Neuronal stem cell (in vitro differentiated cells): ENCODE results near the gene MTMR6.
"Not testable (repeated sequence)": the region's sequence is repeated elsewhere in the genome, so short reads cannot be mapped to it uniquely, and the experiment has no call there.

Experiments
- DNase-seq: peaks from one replicate; pipeline ENCODE4 v3.0.0-alpha.2; 2013; ENCODE audit warnings: low spot score
- H2AFZ ChIP-seq: one replicate; pipeline ENCODE4 v1.6.1; 2013; ENCODE audit warnings: mild to moderate bottlenecking, low read length, inconsistent platforms
- H2AK5ac ChIP-seq: 2 replicates; pipeline ENCODE4 v1.6.1; 2013; ENCODE audit warnings: low read depth, mild to moderate bottlenecking, inconsistent platforms, low read length, moderate library complexity, mixed read lengths
- H2BK120ac ChIP-seq: 2 replicates; pipeline ENCODE4 v1.6.1; 2013; ENCODE audit warnings: low read depth, mild to moderate bottlenecking, inconsistent platforms, low read length, moderate library complexity, mixed read lengths
- H2BK12ac ChIP-seq: one replicate; pipeline ENCODE4 v1.6.1; 2013; ENCODE audit warnings: low read length, inconsistent platforms
- H2BK15ac ChIP-seq: 2 replicates; pipeline ENCODE4 v1.6.1; 2013; ENCODE audit warnings: mild to moderate bottlenecking, low read length, inconsistent platforms, mixed read lengths
- H2BK5ac ChIP-seq: one replicate; pipeline ENCODE4 v1.6.1; 2013; ENCODE audit warnings: inconsistent platforms, mild to moderate bottlenecking, low read length, moderate library complexity
- H3K14ac ChIP-seq: one replicate; pipeline ENCODE4 v1.6.1; 2013; ENCODE audit warnings: low read length, inconsistent platforms
- H3K18ac ChIP-seq: 2 replicates; pipeline ENCODE4 v1.6.1; 2013; ENCODE audit warnings: low read length, inconsistent platforms
- H3K23ac ChIP-seq: 2 replicates; pipeline ENCODE4 v1.6.1; 2013; ENCODE audit warnings: low read depth, mild to moderate bottlenecking, mixed read lengths, low read length, inconsistent platforms; ENCODE audit not compliant: poor library complexity
- H3K27ac ChIP-seq: replicated peaks from 3 replicates; pipeline ENCODE4 v1.5.1; 2013; ENCODE audit warnings: low read length, inconsistent platforms
- H3K27me3 ChIP-seq, 3 experiments: 2 replicates each; pipeline ENCODE4 v1.6.1; 2013; ENCODE audit warnings: low read length in 3 of 3, mild to moderate bottlenecking in 2 of 3, inconsistent platforms in 1 of 3, low read depth in 1 of 3, mixed read lengths in 1 of 3, moderate library complexity in 1 of 3; ENCODE audit not compliant: control insufficient read depth in 3 of 3, insufficient read depth in 3 of 3
- H3K36me3 ChIP-seq, 2 donors: replicated peaks in 1 of 2; 2 replicates each; pipeline ENCODE4 v1.6.1; 2013; ENCODE audit warnings: low read length in 2 of 2; ENCODE audit not compliant: control insufficient read depth in 2 of 2, insufficient read depth in 2 of 2
- H3K4ac ChIP-seq: 2 replicates; pipeline ENCODE4 v1.6.1; 2013; ENCODE audit warnings: inconsistent platforms, mild to moderate bottlenecking, low read length, moderate library complexity
- H3K4me1 ChIP-seq, 2 donors: 1 replicate in 1 of 2; 2 replicates in 1 of 2; pipeline ENCODE4 v1.6.1; 2013; ENCODE audit warnings: low read length in 2 of 2, low read depth in 1 of 2; ENCODE audit not compliant: control insufficient read depth in 2 of 2, insufficient read depth in 1 of 2
- H3K4me2 ChIP-seq: one replicate; pipeline ENCODE4 v1.6.1; 2013; ENCODE audit warnings: mild to moderate bottlenecking, low read length, inconsistent platforms; ENCODE audit not compliant: insufficient read depth, poor library complexity, severe bottlenecking
- H3K4me3 ChIP-seq, 2 donors: 2 replicates each; pipeline ENCODE4 v1.5.1; 2013; ENCODE audit warnings: low read length in 2 of 2, mild to moderate bottlenecking in 2 of 2, inconsistent platforms in 1 of 2, moderate library complexity in 1 of 2
- H3K79me1 ChIP-seq: one replicate; pipeline ENCODE4 v1.6.1; 2013; ENCODE audit warnings: low read depth, mild to moderate bottlenecking, inconsistent platforms, low read length, moderate library complexity
- H3K9ac ChIP-seq: one replicate; pipeline ENCODE4 v1.6.1; 2013; ENCODE audit warnings: mild to moderate bottlenecking, low read depth, low read length, inconsistent platforms; ENCODE audit not compliant: poor library complexity
- H3K9me3 ChIP-seq, 2 donors: replicated peaks in 1 of 2; 2 replicates each; pipeline versions ENCODE3 to v1.6.1; 2013; ENCODE audit warnings: low read length in 2 of 2, mild to moderate bottlenecking in 2 of 2, inconsistent platforms in 1 of 2, low read depth in 1 of 2, mixed read lengths in 1 of 2, moderate library complexity in 1 of 2; ENCODE audit not compliant: control insufficient read depth in 2 of 2, insufficient read depth in 1 of 2
- H4K8ac ChIP-seq: one replicate; pipeline ENCODE4 v1.6.1; 2013; ENCODE audit warnings: low read depth, mild to moderate bottlenecking, inconsistent platforms, low read length, moderate library complexity
- H4K91ac ChIP-seq: one replicate; pipeline ENCODE4 v1.6.1; 2013; ENCODE audit warnings: low read length, low read depth, mild to moderate bottlenecking, inconsistent platforms; ENCODE audit not compliant: poor library complexity
- WGBS, 2 donors: extraction: QIAGEN DNeasy Blood & Tissue Kit; methylation state at CpG; one replicate each; pipeline ENCODE4 v1.1.7; 2013; ENCODE audit warnings: missing lambda C conversion rate in 2 of 2, mixed read lengths in 1 of 2; ENCODE audit not compliant: insufficient read length in 2 of 2, insufficient replicate concordance in 1 of 2; ENCODE audit errors: extremely low coverage in 2 of 2; 5-methylcytosine and 5-hydroxymethylcytosine counted together

Gene MTMR6

GRCh38 chr13:25324100-25324499, 36.8 kb upstream of the MTMR6 start:
- H3K36me3 ChIP-seq, result peaks cover 3 to 100% of the 10 kb centered on the region in 2 donors
- H3K9me3 ChIP-seq, result no peaks in the 10 kb centered on the region
- H3K4me3 ChIP-seq, result no peak overlapping the region

GRCh38 chr13:25319771-25320170, 32.5 kb upstream of the MTMR6 start:
- no peaks in the 10 kb centered on the region for H3K27me3 ChIP-seq

More at GRCh38 chr13:25324100-25324499, 36.8 kb upstream of the MTMR6 start:
- Histone ChIP-seq H3K23ac (no peak overlapping the region), H4K91ac (no peak overlapping the region), H2BK15ac (no peak overlapping the region), H3K27me3 (no peaks in the 10 kb centered on the region), H3K18ac (no peak overlapping the region), H3K14ac (no peak overlapping the region), H2BK12ac (no peak overlapping the region), H3K79me1 (no peaks in the 10 kb centered on the region), H3K4me2 (no peak overlapping the region), H2BK5ac (no peak overlapping the region), H3K27ac (no peak overlapping the region), H4K8ac (no peak overlapping the region), H2AFZ (no peak overlapping the region), H2BK120ac (no peak overlapping the region), H3K4me1 (no peaks in the 10 kb centered on the region), H3K9ac (no peak overlapping the region), H3K4ac (no peak overlapping the region), H2AK5ac (no peak overlapping the region)
- 100% methylated on average over 1 of the region's 2 CpGs for WGBS, 2 donors
- DNase-seq, result no peak

DNA sequence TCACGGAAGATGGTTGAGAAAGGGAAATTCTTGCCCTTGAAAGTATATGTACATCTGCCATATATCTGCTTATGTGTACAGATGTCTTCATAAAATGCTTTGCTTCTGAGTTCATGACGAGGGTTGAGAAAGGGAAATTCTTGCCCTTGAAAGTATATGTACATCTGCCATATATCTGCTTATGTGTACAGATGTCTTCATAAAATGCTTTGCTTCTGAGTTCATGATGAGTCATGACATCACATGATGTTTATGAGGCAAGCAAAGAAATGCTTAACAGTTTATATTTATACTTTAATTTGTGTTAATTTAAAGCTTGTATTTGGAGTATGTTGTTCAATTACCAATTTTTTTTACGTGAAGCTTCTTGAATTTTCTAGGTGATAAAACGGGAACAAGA, 31.7 kb upstream of the MTMR6 start:
- H3K27me3 ChIP-seq, H3K79me1 ChIP-seq, H3K9me3 ChIP-seq, H3K4me1 ChIP-seq, H3K4me2 ChIP-seq, H2BK5ac ChIP-seq, H3K4me3 ChIP-seq, H3K18ac ChIP-seq, H2BK120ac ChIP-seq, H3K4ac ChIP-seq, H2BK12ac ChIP-seq, H3K9ac ChIP-seq, H4K8ac ChIP-seq, H2BK15ac ChIP-seq, H2AK5ac ChIP-seq, DNase-seq, H4K91ac ChIP-seq, H3K23ac ChIP-seq, H3K14ac ChIP-seq, H2AFZ ChIP-seq, H3K27ac ChIP-seq: not testable (repeated sequence)
- H3K36me3 ChIP-seq, result peaks cover 5 to 100% of the 10 kb centered on the region in 2 donors
- WGBS, 2 donors, result no CpG with 5 or more reads among the region's 4 CpGs

More at GRCh38 chr13:25319771-25320170, 32.5 kb upstream of the MTMR6 start:
- WGBS, 2 donors, result no CpG with 5 or more reads among the region's 1 CpG
- Histone ChIP-seq H3K14ac (no peak overlapping the region), H3K4me1 (no peaks in the 10 kb centered on the region), H3K18ac (no peak overlapping the region), H3K9ac (no peak overlapping the region), H3K9me3 (no peaks in the 10 kb centered on the region), H4K8ac (no peak overlapping the region), H2BK12ac (no peak overlapping the region), H3K36me3 (peaks cover 5 to 100% of the 10 kb centered on the region in 2 donors), H2BK5ac (no peak overlapping the region), H2BK120ac (no peak overlapping the region), H3K79me1 (peaks cover 2% of the 10 kb centered on the region), H3K4ac (no peak overlapping the region), H2BK15ac (no peak overlapping the region), H2AFZ (no peak overlapping the region), H3K4me3 (no peak overlapping the region), H2AK5ac (no peak overlapping the region), H3K4me2 (no peak overlapping the region), H3K27ac (no peak overlapping the region), H3K23ac (no peak overlapping the region), H4K91ac (no peak overlapping the region)
- no peak for DNase-seq

- Histone ChIP-seq H2BK120ac (no peak overlapping the region), H3K27ac (no peak overlapping the region), H3K4me3 (no peak overlapping the region), H3K4me1 (no peaks in the 10 kb centered on the region), H3K79me1 (peaks cover 2% of the 10 kb centered on the region), H4K91ac (no peak overlapping the region), H3K4ac (no peak overlapping the region), H3K9ac (no peak overlapping the region), H3K27me3 (no peaks in the 10 kb centered on the region), H3K9me3 (no peaks in the 10 kb centered on the region), H2AFZ (no peak overlapping the region), H3K14ac (no peak overlapping the region), H3K36me3 (peaks cover 15 to 97% of the 10 kb centered on the region in 2 donors), H4K8ac (no peak overlapping the region), H3K4me2 (no peak overlapping the region), H2AK5ac (no peak overlapping the region), H2BK5ac (no peak overlapping the region), H2BK12ac (no peak overlapping the region), H2BK15ac (no peak overlapping the region), H3K18ac (no peak overlapping the region), H3K23ac (no peak overlapping the region)
- WGBS, 2 donors, result no CpG with 5 or more reads among the region's 3 CpGs
- DNase-seq, result no peak
Observed at GRCh38 chr13:25310891-25311290, 23.6 kb upstream of the MTMR6 start.
